Endometrial microvascular endothelial cells (primary cell): ENCODE data around the gene PLPP6. TPM values are rescaled to one million over a fixed set of nuclear protein-coding genes. Genes with fewer than 3 reads are reported as not detected.

Source experiments
- in situ Hi-C: cut with HindIII; loops from 2 replicates; pipeline ENCODE4 v1.10.0; 2017; ENCODE audit warnings: low sequenced_read_pairs, low pct_unique_long_range_greater_than_20kb; ENCODE audit errors: inconsistent ontology term
- total RNA-seq: library from RNA; depleted of rRNA; stranded (reverse); fragments of >200 nt; gene quantifications from one replicate; pipeline ENCODE4 v1.2.3, GENCODE V29; 2015; ENCODE audit errors: inconsistent ontology term

PLPP6 gene
- total RNA-seq, 1 donor from 2014 or later, result 6.5 TPM

DNA sequence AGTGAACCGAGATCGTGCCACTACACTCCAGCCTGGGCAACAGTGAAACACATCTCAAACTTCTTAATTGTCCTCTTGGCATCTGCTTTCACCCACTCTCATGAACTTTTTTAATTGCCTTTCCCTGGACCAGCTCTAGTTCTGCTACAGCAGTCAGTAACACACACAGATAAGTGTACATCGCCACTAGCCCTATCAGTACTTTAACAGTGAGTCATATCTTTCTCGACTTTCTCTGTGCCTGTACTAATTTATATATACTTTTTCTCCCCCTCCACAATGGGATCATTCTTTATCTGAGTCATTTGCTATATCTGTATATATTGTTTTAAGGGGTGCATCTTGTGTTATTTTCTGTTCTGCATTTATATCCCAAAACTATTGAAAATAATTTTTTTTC is 24.0 kb downstream of the PLPP6 start:
- in situ Hi-C loops, result no loop called here

DNA sequence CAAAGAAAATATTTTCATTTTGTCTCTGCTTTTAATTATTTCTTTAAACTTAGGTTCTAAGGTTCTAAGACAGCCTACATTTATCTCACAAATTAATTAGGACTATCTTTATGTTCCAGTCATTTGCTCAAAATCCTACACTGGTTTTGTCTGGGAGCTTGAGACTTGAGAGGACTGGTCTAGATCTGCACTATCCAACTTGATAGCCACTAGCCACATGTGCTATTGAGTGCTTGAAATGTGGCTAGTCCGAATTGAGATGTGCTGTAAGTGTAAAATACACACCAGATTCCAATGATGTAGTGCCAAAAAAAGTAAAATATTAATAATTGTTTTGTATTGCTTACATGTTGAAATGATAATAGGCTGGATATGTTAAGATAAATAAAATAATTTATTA is 24.5 kb downstream of the PLPP6 start:
- in situ Hi-C loops, result no loop called here

DNA sequence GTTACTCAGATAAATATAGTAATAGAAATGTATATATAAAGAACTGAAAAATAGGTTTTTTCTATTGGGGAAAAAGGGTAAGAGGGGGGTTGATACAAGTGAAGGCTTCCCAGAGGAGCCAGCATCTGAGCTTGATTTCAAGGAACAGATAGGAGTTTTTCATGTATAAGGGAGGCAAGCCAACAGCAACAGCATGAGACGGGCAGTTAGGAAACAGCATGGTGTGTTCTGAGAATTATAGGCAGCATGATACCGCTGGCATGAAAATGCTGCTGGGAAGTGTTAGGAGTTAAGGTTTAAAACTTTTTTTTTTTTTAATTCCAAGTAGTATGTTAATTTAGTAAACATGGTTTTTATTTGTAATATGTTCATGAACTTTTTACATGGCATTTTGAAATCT is 26.9 kb downstream of the PLPP6 start:
- in situ Hi-C loops, result no loop called here

DNA sequence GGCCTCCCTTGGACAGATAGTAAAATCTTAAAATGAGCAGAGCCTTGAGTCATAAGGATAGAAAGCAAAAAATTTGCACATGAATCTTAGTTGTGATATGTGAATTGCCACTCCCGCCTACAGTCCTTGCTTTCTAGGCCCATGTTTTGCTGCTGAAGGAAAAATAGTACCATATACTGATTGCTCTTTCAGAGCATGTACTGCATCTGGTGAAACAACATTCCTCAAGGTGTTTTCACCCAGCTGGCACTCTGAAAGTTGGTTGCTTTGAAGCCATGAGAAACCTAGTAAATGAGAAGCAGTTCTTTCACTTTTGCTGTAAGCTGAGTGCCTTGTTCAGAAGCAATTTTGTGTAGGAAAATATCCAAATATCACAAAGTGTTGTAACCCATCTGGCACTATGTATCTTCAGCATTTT is 27.6 kb downstream of the PLPP6 start:
- in situ Hi-C loops, result no loop called here

DNA sequence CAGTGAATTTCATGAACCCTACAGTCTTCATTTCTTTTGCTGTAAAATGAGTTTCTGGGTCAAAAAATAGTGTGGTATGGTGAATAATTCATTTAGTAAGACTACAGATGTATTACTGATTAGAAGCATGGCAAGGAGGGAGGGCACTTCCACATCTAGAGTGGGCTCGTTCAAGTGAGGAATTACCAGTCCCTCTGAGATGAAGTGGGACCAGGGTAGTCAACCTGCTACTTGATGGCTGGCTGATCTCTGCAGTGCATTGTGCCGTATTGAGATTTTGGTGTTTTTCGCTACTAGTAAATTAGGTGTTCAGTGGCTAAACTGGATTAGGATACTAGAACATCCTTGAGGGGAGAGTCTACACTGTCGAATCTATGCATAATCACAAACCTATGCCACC is 28.1 kb downstream of the PLPP6 start:
- in situ Hi-C loops, result no loop called here

DNA sequence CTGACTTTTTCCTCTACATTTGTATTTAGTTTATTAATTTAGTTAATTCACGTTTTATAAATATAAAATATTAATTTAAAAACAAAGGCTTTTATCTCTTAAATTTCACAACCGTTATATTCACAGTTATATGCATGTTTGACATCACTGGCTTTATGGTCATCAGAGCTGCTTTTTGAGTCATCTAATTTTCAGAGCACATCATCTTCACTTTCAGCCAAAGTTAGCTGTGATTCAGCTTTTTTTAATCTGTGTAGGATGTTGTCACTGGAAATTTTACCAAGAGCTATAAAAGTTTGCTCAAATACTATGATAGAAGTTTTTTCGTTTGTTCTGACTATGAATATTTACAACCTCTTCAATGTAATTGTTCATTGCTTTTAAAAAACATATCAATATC is 29.7 kb downstream of the PLPP6 start:
- in situ Hi-C loops, result no loop called here

DNA sequence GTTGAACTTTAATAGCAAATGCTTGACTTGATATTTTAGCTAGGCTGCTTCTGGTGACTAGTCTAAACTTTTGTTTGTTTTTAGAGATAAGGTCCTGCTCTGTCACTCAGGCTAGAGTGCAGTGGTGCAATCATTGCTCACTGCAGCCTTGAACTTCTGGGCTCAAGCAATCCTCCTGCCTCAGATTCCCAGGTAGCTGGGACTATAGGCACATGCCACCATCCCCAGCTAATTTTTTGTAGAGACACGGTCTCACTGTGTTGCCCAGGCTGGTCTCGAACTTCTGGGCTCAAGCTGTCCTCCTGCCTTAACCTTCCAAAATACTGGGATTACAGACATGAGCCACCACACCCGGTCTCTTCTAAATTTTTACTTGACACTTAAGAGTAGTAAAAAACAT is 38.0 kb downstream of the PLPP6 start:
- in situ Hi-C loops, result no loop called here

DNA sequence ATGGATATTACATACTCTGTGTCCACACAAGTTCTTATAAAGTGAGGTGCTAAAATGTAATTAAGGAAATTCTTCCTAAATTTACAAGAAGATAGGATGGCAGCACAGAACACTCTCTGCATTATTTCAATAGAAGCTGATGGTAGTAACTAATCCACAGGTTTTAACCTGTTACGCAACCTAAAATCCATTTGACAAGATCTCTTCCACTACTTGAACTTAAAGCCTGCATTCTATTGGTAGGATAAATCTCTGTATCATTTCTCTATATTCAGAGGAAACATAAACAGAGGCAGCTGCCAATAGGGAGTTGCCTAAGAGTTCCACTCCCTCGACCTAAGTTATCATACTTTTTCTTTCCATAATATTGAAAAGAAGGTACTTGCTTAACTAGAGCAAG is 38.8 kb downstream of the PLPP6 start:
- in situ Hi-C loops, result no loop called here

DNA sequence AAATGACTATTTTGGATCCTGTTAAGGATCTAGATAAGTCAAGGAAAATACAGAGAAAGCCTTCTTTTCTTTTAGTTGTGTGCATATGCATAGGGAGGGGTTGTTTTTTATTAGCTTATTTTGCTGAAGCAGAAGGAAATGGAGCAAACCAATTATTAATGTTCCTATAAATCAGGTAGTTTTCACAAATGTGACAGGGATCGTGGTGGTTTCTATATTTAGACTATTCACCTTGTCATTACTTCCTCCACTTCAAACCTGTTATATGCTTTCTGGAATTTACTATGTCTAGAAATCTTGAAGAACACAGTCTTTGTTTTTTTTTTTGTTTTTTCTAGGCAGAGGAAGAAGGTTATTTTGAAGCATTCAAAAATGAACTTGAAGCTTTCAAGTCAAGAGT is 39.4 kb downstream of the PLPP6 start:
- in situ Hi-C loops, result no loop called here

DNA sequence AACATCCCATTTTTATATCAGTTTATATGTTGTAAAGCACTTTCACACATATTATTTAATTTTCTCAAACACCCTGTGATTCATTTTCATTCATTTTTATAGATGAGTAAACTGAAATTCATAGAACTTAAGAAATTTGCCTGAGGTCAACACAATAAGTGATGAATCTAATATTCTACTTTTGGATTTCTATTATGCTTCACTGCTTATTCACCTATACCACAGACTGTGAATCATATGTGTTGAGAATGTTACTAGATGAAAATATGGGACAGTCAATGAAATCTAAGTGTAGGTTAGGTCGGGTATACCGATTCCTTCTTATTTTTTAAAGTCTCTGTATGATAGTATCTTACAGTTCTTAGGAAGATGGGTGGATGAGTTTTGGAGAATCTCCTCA is 42.0 kb downstream of the PLPP6 start:
- in situ Hi-C loops, result no loop called here

DNA sequence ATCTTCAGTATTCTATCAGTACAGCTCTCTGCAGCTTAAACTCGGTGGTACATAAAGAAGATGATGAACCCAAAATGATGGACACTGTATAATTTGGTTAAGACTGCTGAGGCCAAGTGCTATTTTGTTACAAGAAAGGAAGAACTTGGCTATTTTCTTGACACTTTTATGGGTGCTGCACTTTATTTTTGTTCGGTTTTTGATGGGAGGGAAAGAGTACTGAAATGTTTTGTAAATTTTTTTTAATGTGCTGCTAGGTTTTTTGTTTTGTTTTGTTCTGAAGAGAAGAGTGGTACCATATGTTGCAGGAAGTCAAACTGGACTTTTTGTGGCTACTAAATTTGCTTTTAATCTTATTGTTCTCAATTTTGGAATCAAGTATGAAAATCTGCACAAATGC is 43.9 kb downstream of the PLPP6 start:
- in situ Hi-C loops, result no loop called here

DNA sequence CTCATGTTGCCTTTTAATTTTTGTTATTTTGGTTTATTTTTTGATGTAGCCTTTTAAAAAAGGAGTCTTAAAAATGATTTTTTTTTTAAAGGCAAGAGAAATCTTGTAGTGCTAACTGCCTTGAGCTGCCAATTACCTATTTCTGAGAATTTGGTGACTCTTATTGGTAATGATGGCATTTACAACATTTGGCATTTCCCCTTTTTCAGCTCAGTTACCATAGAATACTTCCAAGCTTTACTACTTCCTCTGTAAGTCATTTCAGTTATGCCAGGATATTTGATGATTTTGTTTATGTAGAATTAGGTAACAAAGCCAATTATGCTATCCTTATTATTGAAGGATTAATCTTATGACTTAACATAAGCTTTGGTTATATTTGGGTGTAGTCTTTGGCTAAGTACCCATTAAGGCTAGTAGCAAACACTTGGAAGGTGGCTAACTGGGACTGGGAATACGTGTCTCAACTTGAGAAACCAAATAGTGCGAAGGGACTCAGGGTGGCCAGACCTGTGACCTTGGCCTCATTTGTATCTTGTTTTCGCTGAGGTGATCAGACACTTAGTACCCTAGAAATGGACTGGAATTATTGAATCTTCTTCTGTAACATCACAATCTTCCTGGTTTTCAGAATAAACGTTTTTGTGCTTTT is 45.0 kb downstream of the PLPP6 start:
- in situ Hi-C loops, result no loop called here

DNA sequence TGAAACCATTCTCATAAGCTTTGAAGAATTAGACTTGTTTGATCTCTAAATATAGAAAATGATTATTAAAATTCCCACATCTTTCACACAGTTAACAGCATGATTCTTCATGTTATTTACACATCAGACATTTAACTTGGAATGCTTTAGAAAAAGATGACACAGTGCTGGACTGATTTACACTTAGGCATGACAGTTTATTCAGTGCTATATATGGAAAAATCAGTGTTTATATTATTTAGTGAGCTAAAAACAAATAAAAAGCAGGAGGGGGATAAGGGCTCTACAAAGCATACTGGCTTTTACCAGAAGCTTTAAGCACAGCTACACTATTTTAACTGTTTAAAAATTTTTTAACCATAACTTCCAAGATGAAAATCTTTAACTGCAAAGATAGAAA is 47.3 kb downstream of the PLPP6 start:
- in situ Hi-C loops, result no loop called here

DNA sequence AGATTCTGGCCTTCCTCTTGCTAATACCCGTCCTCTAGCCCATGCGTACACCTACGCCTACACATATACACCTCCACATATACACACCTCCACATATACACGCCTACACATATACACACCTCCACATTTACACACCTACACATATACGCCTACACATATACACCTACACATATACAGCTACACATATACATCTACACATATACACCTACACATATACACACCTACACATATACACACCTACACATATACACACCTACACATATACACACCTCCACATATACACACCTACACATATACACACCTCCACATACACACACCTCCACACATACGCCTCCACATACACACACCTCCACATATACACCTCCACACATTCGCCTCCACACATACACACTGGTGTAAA is 51.8 kb downstream of the PLPP6 start:
- in situ Hi-C loops, result no loop called here

DNA sequence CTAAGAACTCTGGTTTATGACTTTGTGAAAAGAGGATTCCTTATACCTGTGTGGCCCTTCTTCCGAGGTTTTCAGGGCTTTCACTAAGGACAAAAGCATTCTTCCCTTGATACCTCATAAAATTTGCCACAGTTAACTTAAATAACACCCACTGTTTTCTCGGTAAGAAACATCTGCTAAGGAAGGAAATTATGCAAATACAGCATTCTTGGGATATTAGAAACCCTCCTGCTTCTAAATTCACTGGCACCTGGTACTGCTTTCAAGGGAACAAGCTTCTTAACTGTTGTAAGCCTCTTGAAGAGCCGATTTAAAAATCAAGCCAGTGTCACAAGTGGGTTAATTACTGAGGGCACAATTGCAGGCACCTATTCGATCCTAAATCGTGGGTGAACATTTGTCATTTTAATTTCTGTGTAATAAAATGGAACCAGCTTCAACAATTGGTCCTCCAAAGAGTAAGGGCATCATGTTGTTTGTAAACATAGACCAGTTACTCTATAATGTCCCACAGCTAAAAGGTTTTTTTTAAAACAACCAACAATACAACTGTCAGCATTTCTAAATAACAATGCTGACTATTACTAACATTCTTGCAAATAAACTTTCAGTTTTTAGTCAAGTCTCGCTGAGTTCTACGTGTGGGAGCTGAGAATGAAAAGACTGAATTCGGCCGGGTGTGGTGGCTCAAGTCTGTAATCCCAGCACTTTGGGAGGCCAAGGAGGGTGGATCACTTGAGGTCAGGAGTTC is 52.3 kb downstream of the PLPP6 start:
- in situ Hi-C loops, result no loop called here

Other genes with a start within 250 kb of the PLPP6 start
- gene SLC1A1, start 171.8 kb upstream of the PLPP6 start, total RNA-seq, result 16.4 TPM
- 7.1 TPM for gene SPATA6L, start 4.2 kb downstream of the PLPP6 start, total RNA-seq
- 6.3 TPM for gene CDC37L1, start 17.3 kb downstream of the PLPP6 start, total RNA-seq
- 39.6 TPM for gene AK3, start 78.9 kb downstream of the PLPP6 start, total RNA-seq
- gene RCL1, start 130.7 kb downstream of the PLPP6 start, total RNA-seq, result 16.0 TPM